ENCODE data around the gene FNIP2. TPM values are rescaled to one million over a fixed set of nuclear protein-coding genes. Genes with fewer than 3 reads are reported as not detected.

FNIP2 gene
- total and polyA plus RNA-seq, 9 of the 15 experiments (the other 6 are each of a cell fraction or from before 2014, with no cell fraction given) = 1.7 to 15.5 (median 8.3) TPM

- TF ChIP-seq ARID4B (CRISPR knock-in tag; IDR thresholded peaks at IDR 0.05) (no peak), ADNP (tag; IDR thresholded peaks at IDR 0.05) (peak; percentile 68), NONO (IDR thresholded peaks at IDR 0.05; ENCODE audit: low read depth in 2 of 2, low read length in 1 of 2) (no peak), CREB3 (tag; conservative IDR thresholded peaks at IDR 0.05; ENCODE audit: low read depth) (no peak), AFF4 (CRISPR knock-in tag; IDR thresholded peaks at IDR 0.05) (no peak), POLR2A (conservative IDR thresholded peaks at IDR 0.05) (no peak), HNRNPLL (IDR thresholded peaks at IDR 0.05; ENCODE audit: low read depth, low read length, poor library complexity, severe bottlenecking) (no peak), YBX1 (IDR thresholded peaks at IDR 0.05) (no peak), SMAD3 (CRISPR knock-in tag; conservative IDR thresholded peaks at IDR 0.05) (no peak), PRMT5 (CRISPR knock-in tag; IDR thresholded peaks at IDR 0.05) (no peak), ZNF347 (CRISPR knock-in tag; IDR thresholded peaks at IDR 0.05; ENCODE audit: low read depth) (no peak), ZNF551 (CRISPR knock-in tag; IDR thresholded peaks at IDR 0.05) (no peak), CREB1 (IDR thresholded peaks at IDR 0.05) (no peak), CREB1 (CRISPR knock-in tag; IDR thresholded peaks at IDR 0.05) (no peak), FOXM1 (IDR thresholded peaks at IDR 0.05; ENCODE audit: low read depth) (no peak), FOXM1 (CRISPR knock-in tag; IDR thresholded peaks at IDR 0.05; ENCODE audit: low read depth) (no peak), PKNOX1 (IDR thresholded peaks at IDR 0.05) (peak; percentile 22; the same call in 1 of the 2 replicates), SMAD1 (IDR thresholded peaks at IDR 0.05; ENCODE audit: low read depth, low read length, partially characterized antibody) (no peak)
These were observed 41.0 kb downstream of the FNIP2 start (continued) for GRCh38 chr4:158809611-158810486.

Data from K562 (cell line).